Iris pigment epithelial cell (primary cell): ENCODE data around the gene TSPAN11.
A peak's percentile ranks its signal among the peaks of the same experiment; 100 is the strongest.

Source experiments
- DNase-seq: peaks from one replicate; pipeline ENCODE4 v3.0.0-alpha.2; 2011; ENCODE audit warnings: low read depth

TSPAN11 gene

DNA sequence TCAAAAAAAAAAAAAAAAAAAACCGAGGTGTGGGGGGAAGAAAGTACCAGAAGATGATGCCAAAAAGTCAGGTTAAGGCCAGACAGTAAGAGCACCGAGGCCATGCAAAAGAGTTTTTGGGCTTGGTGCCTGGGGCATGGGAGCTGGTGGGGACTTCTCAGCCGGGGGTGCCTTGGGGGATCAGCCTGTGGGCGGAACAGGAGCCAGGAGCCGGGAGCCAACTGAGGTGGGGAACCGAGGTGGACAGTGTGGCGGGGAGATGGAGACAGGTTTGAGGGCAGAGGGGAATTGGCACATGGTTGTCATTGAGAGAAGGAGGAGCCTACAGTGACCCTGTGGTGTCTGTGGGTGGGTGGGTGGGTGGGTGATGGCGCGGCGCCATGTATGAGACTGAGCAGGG lies 33.2 kb downstream of the TSPAN11 start:
- no peak for DNase-seq

DNA sequence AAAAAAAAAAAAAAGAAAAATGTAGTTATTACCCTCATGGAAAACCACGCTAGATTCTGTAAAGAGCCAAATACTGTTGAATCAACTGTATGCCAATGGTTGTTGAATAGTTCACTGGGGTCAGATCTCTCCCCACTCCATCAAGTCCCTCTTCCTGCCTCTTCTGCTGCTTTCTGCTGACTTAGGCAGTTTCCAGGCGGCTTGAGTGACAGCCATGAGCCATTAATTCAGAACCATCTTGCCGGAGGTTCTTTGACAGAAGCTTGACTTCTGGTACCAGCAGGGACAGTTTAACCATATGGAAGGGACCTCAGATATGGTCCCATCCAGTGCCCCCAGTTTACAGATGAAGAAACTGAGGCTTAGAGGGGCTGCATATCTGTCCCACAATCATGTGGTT lies 34.5 kb downstream of the TSPAN11 start:
- no peak for DNase-seq

- no peak for DNase-seq
These were observed 35.5 kb downstream of the TSPAN11 start for GRCh38 chr12:30962047-30962446.

- no peak for DNase-seq
These were observed 37.4 kb downstream of the TSPAN11 start for GRCh38 chr12:30963709-30964564.

- DNase-seq: no peak
These were observed 38.5 kb downstream of the TSPAN11 start for GRCh38 chr12:30964896-30965612.

- DNase-seq: peak; percentile 7
These were observed 39.1 kb downstream of the TSPAN11 start for GRCh38 chr12:30965613-30965985.

- DNase-seq: no peak
These were observed 40.5 kb downstream of the TSPAN11 start for GRCh38 chr12:30967026-30967425.

DNA sequence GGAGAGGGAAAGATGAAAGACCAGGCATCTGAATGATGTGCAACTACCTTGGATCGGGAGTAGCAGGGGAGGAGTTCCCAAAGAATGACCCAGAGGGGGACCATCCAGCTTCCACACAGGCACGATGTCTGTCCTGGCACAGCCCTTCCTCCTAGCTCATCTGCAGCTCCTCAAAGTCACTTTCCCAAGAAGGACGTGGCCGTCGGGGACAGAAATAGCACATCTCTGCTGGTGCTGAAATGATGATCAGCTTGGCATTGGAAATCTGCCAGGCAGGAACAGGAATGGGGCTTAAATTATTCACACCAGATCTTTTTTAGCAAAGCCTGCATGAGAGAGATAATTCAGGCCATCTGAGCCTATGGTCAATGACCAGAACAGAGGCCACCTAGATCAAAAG lies 41.7 kb downstream of the TSPAN11 start:
- no peak for DNase-seq

DNA sequence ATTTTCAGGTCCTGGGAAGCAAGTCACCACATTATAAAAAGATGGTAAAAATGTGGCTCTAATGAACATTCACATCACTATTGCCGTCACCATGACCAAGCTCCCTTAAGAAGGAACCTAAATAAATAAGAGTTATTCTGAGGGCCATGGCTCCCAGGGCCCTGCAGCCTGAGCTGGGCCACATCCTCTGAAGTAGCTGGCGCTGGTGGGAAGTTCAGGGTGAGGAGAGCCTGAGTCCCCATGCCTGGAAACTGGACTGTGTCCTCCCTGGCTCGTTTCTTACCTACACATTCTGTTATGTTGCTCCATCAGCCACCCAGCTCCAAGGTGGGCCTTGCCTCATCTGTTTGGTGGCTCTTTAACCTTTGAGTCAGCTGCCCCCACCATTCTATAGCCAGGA lies 42.5 kb downstream of the TSPAN11 start:
- no peak for DNase-seq

DNA sequence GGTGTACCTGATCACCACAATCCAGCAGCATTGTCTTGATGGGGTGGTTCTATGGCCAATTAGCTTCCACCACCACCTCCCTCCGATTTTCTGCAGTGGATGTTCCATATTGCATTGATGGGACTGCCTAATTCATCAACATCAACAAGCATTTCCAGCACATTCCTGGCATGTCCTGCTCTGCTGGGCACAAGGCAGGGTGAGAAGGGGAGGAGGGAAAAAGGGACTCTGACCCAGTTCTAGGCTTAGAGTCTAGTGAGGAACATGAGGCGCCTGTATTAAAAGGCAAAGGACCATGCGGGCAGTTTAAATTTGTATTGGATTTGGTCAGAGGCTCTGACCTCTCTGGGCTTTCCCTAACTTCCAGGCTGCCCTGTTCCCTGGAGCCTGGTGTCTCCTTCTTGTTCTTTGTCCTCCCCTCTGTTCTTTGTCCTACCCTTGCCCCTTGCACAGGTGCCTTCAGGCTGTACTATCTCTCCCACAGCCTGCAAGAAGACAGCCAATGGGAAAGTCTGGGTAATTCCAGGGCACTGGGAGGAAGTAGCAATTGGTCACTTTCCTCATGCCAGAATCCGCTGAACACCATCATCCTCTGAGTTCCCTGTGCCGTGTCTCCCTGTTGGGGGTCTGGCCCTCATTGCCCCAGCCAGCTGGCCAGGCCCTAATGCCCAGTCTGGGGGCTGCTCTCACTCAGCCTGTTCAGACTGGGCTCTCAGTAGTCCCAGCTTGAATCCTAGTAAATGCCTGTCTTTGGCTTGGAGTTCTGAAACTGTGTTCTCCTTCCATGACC lies 43.3 kb downstream of the TSPAN11 start:
- DNase-seq: no peak

- DNase-seq: no peak
These were observed 44.1 kb downstream of the TSPAN11 start for GRCh38 chr12:30970559-30971197.

DNA sequence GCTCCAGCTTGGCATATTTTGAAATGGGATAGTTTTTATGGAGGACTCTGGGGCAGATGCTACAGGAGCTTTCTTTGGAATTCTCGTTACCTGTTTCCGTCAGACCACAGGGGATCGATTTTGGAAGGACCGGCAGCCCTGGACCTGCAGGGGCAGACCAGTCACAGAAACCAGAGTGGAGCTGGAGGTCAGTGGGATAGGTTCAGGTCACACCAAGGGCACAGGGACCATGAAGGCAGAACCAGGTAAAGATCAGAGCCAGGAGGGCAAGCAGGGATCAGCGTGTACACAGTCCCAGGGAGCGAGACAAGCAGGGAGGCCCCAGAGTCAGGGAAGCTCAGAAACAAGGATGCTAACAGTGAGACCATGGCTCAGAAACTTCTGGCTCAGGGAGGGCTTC lies 45.5 kb downstream of the TSPAN11 start:
- DNase-seq: no peak

GRCh38 chr12:30973175-30973574 lies 46.6 kb downstream of the TSPAN11 start:
- DNase-seq: peak; percentile 7

GRCh38 chr12:30973830-30974229 lies 47.3 kb downstream of the TSPAN11 start:
- no peak for DNase-seq

- DNase-seq: no peak
These were observed 48.4 kb downstream of the TSPAN11 start for GRCh38 chr12:30974746-30975500.

GRCh38 chr12:30975581-30975980 lies 49.0 kb downstream of the TSPAN11 start:
- DNase-seq: no peak

- DNase-seq: no peak
These were observed 49.7 kb downstream of the TSPAN11 start for GRCh38 chr12:30976206-30976605.

- DNase-seq: no peak
These were observed 50.6 kb downstream of the TSPAN11 start for GRCh38 chr12:30977124-30977523.

GRCh38 chr12:30977537-30978349 lies 51.2 kb downstream of the TSPAN11 start:
- no peak for DNase-seq

DNA sequence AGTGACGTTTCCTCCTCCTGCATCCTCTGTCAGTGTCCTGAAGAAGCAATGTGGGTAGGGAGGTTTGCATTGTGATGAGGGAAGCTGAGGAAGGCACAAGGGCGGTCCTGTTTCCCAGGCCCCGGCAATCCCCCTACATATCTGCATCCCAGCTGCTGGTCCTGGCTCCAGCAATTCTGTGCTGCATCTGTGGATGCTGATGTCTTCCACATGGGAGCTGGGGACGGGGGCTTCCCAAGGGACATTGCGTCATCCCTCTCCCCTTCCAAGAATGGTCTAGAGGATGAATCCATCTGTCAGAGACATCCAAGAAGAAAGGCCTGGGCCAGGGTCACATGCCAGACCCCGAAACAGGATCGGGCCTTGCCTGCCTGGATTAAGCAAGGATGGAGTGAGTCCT lies 52.1 kb downstream of the TSPAN11 start:
- no peak for DNase-seq
